WTC11 (cell line): ENCODE data around the gene MECR.

Experiments
- TF ChIP-seq, protein P1 (sequence below): sonication (generic); formaldehyde crosslinking; IDR thresholded peaks from 2 replicates; pipeline ENCODE4 v1.8.0; 2022; ENCODE audit warnings: mild to moderate bottlenecking, missing genetic modification reagents
- TF ChIP-seq, protein P2 (sequence below): fragments of 200-600 bp; IDR thresholded peaks from 2 replicates; pipeline ENCODE4 v1.8.0; 2022; ENCODE audit warnings: antibody characterized with exemption

DNA sequence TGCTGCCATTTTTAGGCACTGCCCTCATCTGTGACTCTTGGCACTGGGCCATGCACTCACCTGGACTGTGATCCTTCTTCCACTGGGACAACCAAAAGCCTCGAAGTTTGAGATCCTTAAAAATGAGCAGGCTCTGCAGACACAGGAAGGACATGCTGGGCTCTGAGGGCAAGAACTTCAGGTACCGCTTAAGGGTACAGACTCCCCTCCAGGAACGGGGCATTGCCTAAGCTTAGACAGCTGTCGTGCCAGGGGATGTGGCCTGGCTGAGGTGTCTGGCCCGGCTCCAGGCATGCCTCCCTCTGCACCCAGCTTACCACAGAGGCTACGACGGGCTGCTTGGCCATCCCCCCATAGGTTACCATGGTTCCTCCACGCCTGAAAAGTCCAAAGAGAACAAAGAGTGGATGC lies 34.8 kb downstream of the MECR start:
- TF ChIP-seq, protein P1, sequence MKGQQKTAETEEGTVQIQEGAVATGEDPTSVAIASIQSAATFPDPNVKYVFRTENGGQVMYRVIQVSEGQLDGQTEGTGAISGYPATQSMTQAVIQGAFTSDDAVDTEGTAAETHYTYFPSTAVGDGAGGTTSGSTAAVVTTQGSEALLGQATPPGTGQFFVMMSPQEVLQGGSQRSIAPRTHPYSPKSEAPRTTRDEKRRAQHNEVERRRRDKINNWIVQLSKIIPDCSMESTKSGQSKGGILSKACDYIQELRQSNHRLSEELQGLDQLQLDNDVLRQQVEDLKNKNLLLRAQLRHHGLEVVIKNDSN (CRISPR knock-in tag) = no peak
- TF ChIP-seq, protein P2, sequence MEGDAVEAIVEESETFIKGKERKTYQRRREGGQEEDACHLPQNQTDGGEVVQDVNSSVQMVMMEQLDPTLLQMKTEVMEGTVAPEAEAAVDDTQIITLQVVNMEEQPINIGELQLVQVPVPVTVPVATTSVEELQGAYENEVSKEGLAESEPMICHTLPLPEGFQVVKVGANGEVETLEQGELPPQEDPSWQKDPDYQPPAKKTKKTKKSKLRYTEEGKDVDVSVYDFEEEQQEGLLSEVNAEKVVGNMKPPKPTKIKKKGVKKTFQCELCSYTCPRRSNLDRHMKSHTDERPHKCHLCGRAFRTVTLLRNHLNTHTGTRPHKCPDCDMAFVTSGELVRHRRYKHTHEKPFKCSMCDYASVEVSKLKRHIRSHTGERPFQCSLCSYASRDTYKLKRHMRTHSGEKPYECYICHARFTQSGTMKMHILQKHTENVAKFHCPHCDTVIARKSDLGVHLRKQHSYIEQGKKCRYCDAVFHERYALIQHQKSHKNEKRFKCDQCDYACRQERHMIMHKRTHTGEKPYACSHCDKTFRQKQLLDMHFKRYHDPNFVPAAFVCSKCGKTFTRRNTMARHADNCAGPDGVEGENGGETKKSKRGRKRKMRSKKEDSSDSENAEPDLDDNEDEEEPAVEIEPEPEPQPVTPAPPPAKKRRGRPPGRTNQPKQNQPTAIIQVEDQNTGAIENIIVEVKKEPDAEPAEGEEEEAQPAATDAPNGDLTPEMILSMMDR = no peak
